ENCODE measurements around the gene GPAT3. TPM values are rescaled to one million over a fixed set of nuclear protein-coding genes. Genes with fewer than 3 reads are reported as not detected.

GPAT3 gene
- total RNA-seq, 1 experiment from 2014 or later, result 0.30 TPM

GRCh38 chr4:83599183-83599582 lies 63.3 kb downstream of the GPAT3 start:
- BruUV-seq (replicated peaks), result no TSS peak
- no peaks in the 10 kb centered on the region for H3K36me3 Mint-ChIP-seq (ENCODE audit: insufficient read depth, unreplicated experiment)
- TF ChIP-seq CTCF (IDR thresholded peaks at IDR 0.05; ENCODE audit: unreplicated experiment), result no peak
- ChIA-PET POLR2A (interaction anchor here (1.3 kb wide), 1 partner anchor 19 kb away, joined by 3 read pairs; no protein-coding TSS in a partner anchor), CTCF (interaction anchor here (0.7 to 1.1 kb wide), 5 partner anchors 27 to 252 kb away, joined by 3 to 5 read pairs (median 3); no protein-coding TSS in a partner anchor)
- no peaks in the 10 kb centered on the region for H3K4me1 Mint-ChIP-seq (ENCODE audit: insufficient read depth, unreplicated experiment)
- H3K9me3 Mint-ChIP-seq (ENCODE audit: unreplicated experiment), result no peaks in the 10 kb centered on the region
- intact Hi-C loops (cut with micrococcal nuclease), result no loop called here
- H3K27ac Mint-ChIP-seq (ENCODE audit: low read depth, unreplicated experiment), result no peak overlapping the region
- peak; percentile 46 for DNase-seq (ENCODE audit: unreplicated experiment)
- H3K27me3 Mint-ChIP-seq (ENCODE audit: insufficient read depth, unreplicated experiment), result no peaks in the 10 kb centered on the region
- no peak overlapping the region for H3K4me3 Mint-ChIP-seq (ENCODE audit: unreplicated experiment)

- POLR2A ChIA-PET, result no interaction called here
- DNase-seq (ENCODE audit: unreplicated experiment), result no peak
- CTCF ChIA-PET, result no interaction called here
- intact Hi-C loops (cut with micrococcal nuclease), result no loop called here
- no peaks in the 10 kb centered on the region for H3K9me3 Mint-ChIP-seq (ENCODE audit: unreplicated experiment)
- no peaks in the 10 kb centered on the region for H3K36me3 Mint-ChIP-seq (ENCODE audit: insufficient read depth, unreplicated experiment)
- no peak for TF ChIP-seq CTCF (IDR thresholded peaks at IDR 0.05; ENCODE audit: unreplicated experiment)
- no peak overlapping the region for H3K27ac Mint-ChIP-seq (ENCODE audit: low read depth, unreplicated experiment)
- no peaks in the 10 kb centered on the region for H3K27me3 Mint-ChIP-seq (ENCODE audit: insufficient read depth, unreplicated experiment)
- no peak overlapping the region for H3K4me3 Mint-ChIP-seq (ENCODE audit: unreplicated experiment)
- no TSS peak for BruUV-seq (replicated peaks)
- H3K4me1 Mint-ChIP-seq (ENCODE audit: insufficient read depth, unreplicated experiment), result no peaks in the 10 kb centered on the region
Observed at GRCh38 chr4:83603129-83603528, 67.2 kb downstream of the GPAT3 start.

GRCh38 chr4:83604321-83604720 lies 68.4 kb downstream of the GPAT3 start:
- ChIA-PET CTCF (no interaction called here), POLR2A (no interaction called here)
- H3K27me3 Mint-ChIP-seq (ENCODE audit: insufficient read depth, unreplicated experiment), result peaks cover 7% of the 10 kb centered on the region
- H3K4me3 Mint-ChIP-seq (ENCODE audit: unreplicated experiment), result no peak overlapping the region
- no peak for TF ChIP-seq CTCF (IDR thresholded peaks at IDR 0.05; ENCODE audit: unreplicated experiment)
- H3K4me1 Mint-ChIP-seq (ENCODE audit: insufficient read depth, unreplicated experiment), result no peaks in the 10 kb centered on the region
- intact Hi-C loops (cut with micrococcal nuclease), result no loop called here
- H3K27ac Mint-ChIP-seq (ENCODE audit: low read depth, unreplicated experiment), result no peak overlapping the region
- BruUV-seq (replicated peaks), result no TSS peak
- DNase-seq (ENCODE audit: unreplicated experiment), result no peak
- H3K9me3 Mint-ChIP-seq (ENCODE audit: unreplicated experiment), result no peaks in the 10 kb centered on the region
- no peaks in the 10 kb centered on the region for H3K36me3 Mint-ChIP-seq (ENCODE audit: insufficient read depth, unreplicated experiment)

- POLR2A ChIA-PET, result no interaction called here
- Mint-ChIP-seq H3K9me3 (ENCODE audit: unreplicated experiment) (no peaks in the 10 kb centered on the region), H3K36me3 (ENCODE audit: insufficient read depth, unreplicated experiment) (no peaks in the 10 kb centered on the region), H3K27ac (ENCODE audit: low read depth, unreplicated experiment) (no peak overlapping the region), H3K27me3 (ENCODE audit: insufficient read depth, unreplicated experiment) (peaks cover 12% of the 10 kb centered on the region), H3K4me3 (ENCODE audit: unreplicated experiment) (no peak overlapping the region), H3K4me1 (ENCODE audit: insufficient read depth, unreplicated experiment) (no peaks in the 10 kb centered on the region)
- DNase-seq (ENCODE audit: unreplicated experiment), result no peak
- intact Hi-C loops (cut with micrococcal nuclease), result no loop called here
- no peak for TF ChIP-seq CTCF (IDR thresholded peaks at IDR 0.05; ENCODE audit: unreplicated experiment)
- CTCF ChIA-PET, result interaction anchor here (0.6 kb wide), 1 partner anchor 140 kb away, joined by 3 read pairs; no protein-coding TSS in a partner anchor
- BruUV-seq (replicated peaks), result no TSS peak
Observed at GRCh38 chr4:83605210-83605609, 69.3 kb downstream of the GPAT3 start.
